ENCODE data around the gene FASN.

DNA sequence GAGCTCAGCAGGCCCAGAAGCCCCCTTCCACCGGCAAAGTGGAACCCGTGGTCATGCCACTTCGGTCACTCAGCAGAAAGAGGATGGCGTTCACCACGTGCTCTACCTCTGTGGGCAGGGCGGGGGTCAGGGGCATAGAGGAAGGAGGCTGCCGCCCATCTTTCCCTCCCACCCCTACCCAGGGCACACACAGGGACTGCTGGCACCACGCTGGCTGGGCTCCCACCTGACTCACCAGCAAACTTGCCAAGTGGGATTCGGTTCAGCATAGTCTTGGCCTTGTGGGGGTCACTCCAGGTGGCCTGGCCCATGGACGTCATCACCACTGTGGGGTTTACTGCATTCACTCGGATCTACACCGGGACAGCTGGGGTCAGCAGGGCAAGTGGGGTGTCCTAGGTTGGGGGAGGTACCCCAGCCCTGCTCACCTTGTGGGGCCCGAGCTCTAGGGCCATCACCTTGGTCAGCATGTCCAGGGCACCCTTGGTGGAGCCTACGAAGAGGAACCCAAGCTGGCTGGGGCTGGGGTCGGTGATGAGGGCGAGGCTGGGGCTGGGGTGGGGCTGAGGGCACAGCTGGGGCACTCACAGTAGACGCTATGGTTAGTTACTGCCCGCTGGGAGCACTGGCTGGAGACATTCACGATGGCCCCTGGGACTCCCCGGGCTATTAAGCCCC is 61.9 kb downstream of the FASN start:
- no peak for TF ChIP-seq CTCF (conservative IDR thresholded peaks at IDR 0.05; ENCODE audit: low read length)
- TF ChIP-seq EZH2phosphoT487 (IDR thresholded peaks at IDR 0.05; ENCODE audit: borderline replicate concordance, low read depth, low read length) = no peak
